H7 (cell line): Measurements from ENCODE around the gene CKAP5. TPM values are rescaled to one million over a fixed set of nuclear protein-coding genes. Genes with fewer than 3 reads are reported as not detected.

ENCODE experiments used
- DNase-seq: peaks from one replicate; pipeline ENCODE4 v3.0.0; 2012
- H3K27me3 ChIP-seq: 2 replicates; pipeline ENCODE4 v1.6.0; 2011; ENCODE audit warnings: mild to moderate bottlenecking, low read length; ENCODE audit not compliant: control insufficient read depth, insufficient read depth
- H3K36me3 ChIP-seq: replicated peaks from 2 replicates; pipeline ENCODE4 v1.5.1; 2011; ENCODE audit warnings: low read length; ENCODE audit not compliant: control insufficient read depth, insufficient read depth
- H3K4me3 ChIP-seq: 2 replicates; pipeline ENCODE4 v1.5.1; 2011; ENCODE audit warnings: low read depth, mild to moderate bottlenecking, control low read depth, low read length, moderate library complexity; ENCODE audit not compliant: insufficient read depth
- total RNA-seq: library from RNA; depleted of rRNA; stranded (reverse); fragments of >200 nt; shearing (Covaris generic); gene quantifications from 2 replicates; pipeline ENCODE4 v1.2.3, GENCODE V29; 2014; rRNA removed

CKAP5 gene
- total RNA-seq, 1 experiment from 2014 or later, result 81.8 TPM

DNA sequence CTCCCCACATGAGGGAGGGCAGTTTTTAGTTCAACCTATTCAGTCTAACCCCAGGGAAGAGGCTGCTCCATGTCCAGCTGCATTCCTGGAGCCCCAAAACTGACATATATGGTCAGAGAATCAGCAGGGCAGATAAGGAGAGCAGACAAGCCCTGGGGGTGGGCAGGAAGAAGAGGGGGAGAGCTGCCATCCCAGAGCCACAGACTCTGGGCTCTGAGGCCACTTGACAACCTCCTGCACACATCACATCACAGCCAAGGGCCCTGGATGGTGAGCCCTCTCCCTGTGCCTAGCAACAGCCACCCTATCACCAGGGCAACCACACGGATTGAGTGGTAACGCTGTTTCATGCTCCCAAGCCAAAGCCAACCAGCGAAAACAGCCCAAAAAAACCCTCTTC lies 148.8 kb downstream of the CKAP5 start:
- no peak overlapping the region for H3K4me3 ChIP-seq
- no peak for DNase-seq
- H3K27me3 ChIP-seq, result no peaks in the 10 kb centered on the region
- H3K36me3 ChIP-seq, result peaks cover 3% of the 10 kb centered on the region

DNA sequence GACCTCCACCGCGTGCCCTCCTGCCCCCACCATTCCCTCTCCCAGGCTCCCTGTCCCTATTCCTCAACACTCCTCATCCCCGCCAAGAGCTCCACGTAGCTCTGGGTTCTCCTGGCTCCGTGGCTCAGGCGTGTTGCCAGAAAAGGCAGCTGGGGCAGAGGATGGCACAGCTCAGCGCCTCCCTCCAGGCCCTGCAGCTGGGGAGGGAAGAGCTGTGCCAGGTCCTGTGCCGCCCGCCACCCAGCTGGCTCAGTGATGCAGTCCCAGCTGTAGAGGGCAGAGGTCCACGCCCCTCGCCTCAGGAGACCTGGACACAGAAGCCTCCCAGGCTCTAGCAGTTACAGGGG lies 149.9 kb downstream of the CKAP5 start:
- Histone ChIP-seq H3K4me3 (no peak overlapping the region), H3K27me3 (no peaks in the 10 kb centered on the region)
- no peak for DNase-seq

DNA sequence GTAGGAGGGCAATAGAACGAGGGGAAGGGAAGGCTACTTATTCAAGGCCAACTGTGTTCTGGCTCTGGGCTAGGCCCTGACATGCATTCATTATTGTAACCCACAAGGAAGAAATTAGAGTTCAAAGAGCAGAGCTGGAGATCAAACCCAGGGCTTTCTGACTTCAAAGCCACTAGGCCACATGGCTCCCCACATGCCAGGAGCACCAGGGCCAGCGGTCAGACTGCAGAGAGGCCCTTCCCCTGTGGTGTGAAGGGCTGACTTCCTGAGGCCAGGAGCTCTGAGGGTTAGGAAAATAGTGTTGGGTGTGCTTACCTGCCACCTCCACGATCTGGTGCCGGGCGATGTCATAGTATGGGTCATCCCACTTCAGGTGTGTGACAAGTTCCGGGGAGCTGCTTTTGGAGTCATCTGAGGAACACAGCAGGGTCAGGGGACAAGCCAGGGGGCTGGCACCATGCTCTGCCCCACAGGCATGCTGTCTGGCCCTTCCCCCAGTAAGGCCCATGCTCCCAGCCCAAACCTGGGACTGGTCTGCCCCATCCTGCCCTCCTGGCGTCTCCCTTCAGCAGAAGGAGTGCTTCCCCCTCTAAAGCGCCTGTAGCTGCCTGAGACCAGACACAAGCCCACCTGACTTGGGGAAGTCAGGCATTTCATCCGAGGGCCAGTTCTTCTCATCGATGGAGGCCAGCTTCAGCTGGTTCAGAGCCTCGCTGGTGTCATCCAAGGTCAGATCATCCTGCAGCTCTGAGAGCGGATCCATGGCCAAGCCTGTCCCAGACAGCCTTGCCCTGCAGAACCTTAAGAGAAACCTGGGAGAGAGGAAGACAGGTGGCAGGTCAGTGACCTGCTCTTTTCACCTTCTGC lies 150.5 kb downstream of the CKAP5 start:
- DNase-seq, result no peak
- no peaks in the 10 kb centered on the region for H3K27me3 ChIP-seq
- peaks cover 2% of the 10 kb centered on the region for H3K36me3 ChIP-seq

More for the DNA sequence above, 149.9 kb downstream of the CKAP5 start:
- peaks cover 2% of the 10 kb centered on the region for H3K36me3 ChIP-seq

DNA sequence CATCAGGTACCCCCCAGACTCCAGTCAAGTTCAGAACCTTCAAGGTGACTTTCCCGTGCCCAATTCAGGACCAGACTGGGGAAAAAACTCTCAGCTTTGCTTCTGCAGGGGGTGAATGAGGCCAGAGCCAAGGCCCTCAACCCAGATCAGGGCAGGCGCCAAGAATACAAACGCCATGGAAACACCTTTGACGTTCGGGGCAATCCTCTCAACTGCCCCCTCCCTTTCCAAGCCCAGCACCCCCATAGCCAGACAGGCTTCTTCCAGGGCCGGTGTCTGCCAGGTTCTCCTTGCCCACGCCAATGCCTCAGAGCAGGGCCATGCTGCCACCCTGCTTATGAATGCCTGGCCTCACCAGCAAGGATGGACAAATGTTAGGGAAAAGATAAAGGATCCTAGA lies 151.5 kb downstream of the CKAP5 start:
- peaks cover 2% of the 10 kb centered on the region for H3K36me3 ChIP-seq
- no peak for DNase-seq
- H3K27me3 ChIP-seq, result no peaks in the 10 kb centered on the region
- no peak overlapping the region for H3K4me3 ChIP-seq

More for the DNA sequence above, 150.5 kb downstream of the CKAP5 start:
- no peak overlapping the region for H3K4me3 ChIP-seq

DNA sequence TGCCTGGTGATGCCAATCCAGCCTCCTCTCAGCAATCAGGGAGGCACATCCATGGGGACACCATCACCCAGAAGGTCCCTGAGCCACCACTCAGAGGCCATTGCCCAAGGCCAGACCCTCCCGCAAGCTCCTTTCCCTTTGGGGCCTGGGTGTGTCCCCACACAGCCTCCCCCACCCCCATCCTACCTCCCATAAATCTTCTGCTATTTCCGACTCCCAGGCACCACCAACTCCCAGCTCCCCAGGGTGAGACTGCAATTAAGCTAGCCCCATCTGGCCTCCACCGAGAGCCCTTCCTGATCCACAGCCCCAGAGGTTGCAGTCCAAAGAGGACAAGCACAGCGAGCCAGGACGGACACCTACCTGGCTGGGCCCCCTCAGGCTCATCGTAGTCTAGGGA lies 152.0 kb downstream of the CKAP5 start:
- no peak for DNase-seq
- Histone ChIP-seq H3K36me3 (peaks cover 2% of the 10 kb centered on the region), H3K4me3 (no peak overlapping the region), H3K27me3 (no peaks in the 10 kb centered on the region)

DNA sequence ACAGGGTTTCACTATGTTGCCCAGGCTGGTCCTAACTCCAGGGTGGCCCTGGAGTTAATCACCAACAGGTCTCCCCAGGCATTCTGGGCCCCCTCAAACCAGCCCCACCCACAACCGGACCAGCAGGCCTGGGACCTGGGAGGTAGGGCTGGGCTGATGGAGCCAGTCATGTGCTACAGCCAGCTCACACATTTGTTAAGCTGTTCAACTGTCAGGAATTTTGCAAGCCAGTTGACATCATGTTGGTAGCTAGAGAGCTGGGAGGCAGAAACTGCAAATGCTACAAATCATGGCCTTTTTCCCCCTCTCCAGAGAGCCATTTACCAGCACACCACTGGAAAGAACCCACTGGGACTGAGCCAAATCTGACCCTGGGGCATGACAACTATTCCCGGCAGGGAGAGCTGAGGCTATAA lies 152.5 kb downstream of the CKAP5 start:
- no peak for DNase-seq
- peaks cover 2% of the 10 kb centered on the region for H3K36me3 ChIP-seq

More for the DNA sequence above, 152.5 kb downstream of the CKAP5 start:
- H3K4me3 ChIP-seq, result no peak overlapping the region
- no peaks in the 10 kb centered on the region for H3K27me3 ChIP-seq

Other genes starting within 250 kb of the CKAP5 start
- gene HARBI1, start 229.1 kb downstream of the CKAP5 start, total RNA-seq, result 3.9 TPM in 2 replicates
- gene ATG13, start 228.7 kb downstream of the CKAP5 start, total RNA-seq, result 60.0 and 63.5 TPM in 2 replicates
- 27.5 and 30.8 TPM in 2 replicates for gene ARHGAP1, start 145.7 kb downstream of the CKAP5 start, total RNA-seq
- gene ZNF408, start 145.2 kb downstream of the CKAP5 start, total RNA-seq, result 20.6 and 23.1 TPM in 2 replicates
- gene F2, start 127.1 kb downstream of the CKAP5 start, total RNA-seq, result 0.33 TPM in 1 of 2 replicates, not detected in the other
- 16.7 and 25.0 TPM in 2 replicates for gene LRP4, start 72.3 kb upstream of the CKAP5 start, total RNA-seq
- gene CSTPP1, start 90.5 kb upstream of the CKAP5 start, total RNA-seq, result 21.0 and 29.3 TPM in 2 replicates